ENCODE results near the gene SLC25A19. TPM values are rescaled to one million over a fixed set of nuclear protein-coding genes. Genes with fewer than 3 reads are reported as not detected.
A peak's percentile ranks its signal among the peaks of the same experiment; 100 is the strongest.

The SLC25A19 gene
- total and polyA plus RNA-seq, 2 of the 8 experiments (the other 6 are each of a cell fraction or from before 2014, with no cell fraction given) = 28.6 to 32.6 TPM

DNA sequence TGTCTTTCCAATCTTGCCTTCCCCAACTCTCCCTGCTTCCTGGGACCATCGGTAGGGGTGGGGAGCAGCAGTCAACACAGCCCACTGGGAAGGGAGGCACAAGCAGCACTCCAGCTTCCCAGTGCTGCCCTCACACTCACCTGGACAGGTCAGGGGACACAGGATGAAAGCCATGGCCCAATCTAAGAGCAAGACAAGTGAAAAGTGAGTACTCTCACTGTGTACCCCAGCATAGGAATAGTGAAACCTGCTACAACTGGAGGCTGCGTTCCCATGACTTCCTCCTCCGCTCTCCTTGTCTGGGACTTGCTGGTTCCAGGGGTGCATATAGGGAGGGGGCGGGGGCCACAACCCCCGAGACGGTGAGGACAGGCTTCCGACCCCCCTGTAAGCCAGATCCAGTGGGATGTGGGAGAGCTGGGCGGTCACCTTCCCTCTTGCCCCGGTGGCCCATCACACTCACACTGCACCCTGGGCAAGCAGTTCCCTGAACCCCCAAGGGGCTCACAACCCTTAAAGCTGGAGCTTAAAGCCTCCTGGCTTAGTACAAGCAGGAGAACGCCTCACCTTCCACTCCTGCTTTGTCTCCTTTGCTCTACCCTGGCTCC is 29.5 kb upstream of the SLC25A19 start:
- H3K56ac ChIP-seq (replicated peaks; ENCODE audit: insufficient read length, low read depth, low read length) = no peak overlapping the region
- no peaks in the 10 kb centered on the region for H3K27me3 ChIP-seq (replicated peaks in 1 of 4; ENCODE audit: control insufficient read depth in 3 of 4, extremely low read depth in 1 of 4, insufficient read depth in 3 of 4, low read length in 3 of 4)
- H3K9me3 ChIP-seq (ENCODE audit: insufficient read depth in 2 of 2, low read depth in 1 of 2, low read length in 1 of 2) = no peaks in the 10 kb centered on the region
- no peak overlapping the region; the same call in 1 of the 2 replicates for H3K27ac ChIP-seq (ENCODE audit: low read depth, low read length)
- no peak overlapping the region for H2BK120ac ChIP-seq (replicated peaks; ENCODE audit: low read depth, low read length)
- H4K5ac ChIP-seq (ENCODE audit: insufficient read length, low read depth, low read length) = no peak overlapping the region
- H3K4me1 ChIP-seq (replicated peaks in 1 of 4; ENCODE audit: control insufficient read depth in 3 of 4, insufficient read depth in 4 of 4, low read length in 3 of 4) = peaks cover 0 to 5% (median under 1%) of the 10 kb centered on the region in 4 experiments; a peak in 3 of 7 replicates
- H3K18ac ChIP-seq (ENCODE audit: extremely low read depth, low read length) = no peak overlapping the region
- H3K23me2 ChIP-seq (ENCODE audit: low read depth, low read length) = no peaks in the 10 kb centered on the region
- no peak overlapping the region for H3K4ac ChIP-seq (replicated peaks; ENCODE audit: insufficient read length, low read depth, low read length)
- H2BK20ac ChIP-seq (ENCODE audit: low read length) = no peak overlapping the region
- H2AK5ac ChIP-seq (ENCODE audit: low read depth, low read length) = no peak overlapping the region
- H3K4me3 ChIP-seq (ENCODE audit: extremely low read depth in 1 of 4, insufficient read depth in 2 of 4, low read depth in 3 of 4, low read length in 4 of 4) = no peak overlapping the region
- DNase-seq (ENCODE audit: low read depth in 1 of 2, low spot score in 2 of 2) (no peak), FAIRE-seq (no peak)
- H3K14ac ChIP-seq (ENCODE audit: insufficient read length) = no peak overlapping the region
- peaks cover 7 to 9% of the 10 kb centered on the region in 2 experiments for H4K20me1 ChIP-seq (replicated peaks in 1 of 2; ENCODE audit: control insufficient read depth in 1 of 2, insufficient read depth in 2 of 2, low read length in 2 of 2)
- H2BK5ac ChIP-seq (ENCODE audit: low read depth, low read length) = peak overlapping the region; percentile 48
- H2BK12ac ChIP-seq (ENCODE audit: low read depth, low read length) = no peak overlapping the region
- H2BK15ac ChIP-seq (ENCODE audit: low read length) = no peak overlapping the region
- H3K4me2 ChIP-seq (ENCODE audit: insufficient read depth in 1 of 2, low read depth in 2 of 2, low read length in 2 of 2) = no peak overlapping the region
- H2AFZ ChIP-seq (ENCODE audit: low read length) = no peak overlapping the region
- 93% methylated on average over 10 of the region's 10 CpGs; no CpG with 5 or more reads in 1 of the 2 experiments for WGBS, 2 experiments (ENCODE audit: extremely low coverage in 1 of 2, insufficient coverage in 1 of 2, insufficient read length in 1 of 2, insufficient replicate concordance in 2 of 2, low coverage in 1 of 2, low lambda C conversion rate in 2 of 2, missing lambda C conversion rate in 1 of 2)
- H3K36me3 ChIP-seq (ENCODE audit: control insufficient read depth in 2 of 4, insufficient read depth in 4 of 4, low read length in 3 of 4) = peaks cover 5 to 22% (median 15%) of the 10 kb centered on the region in 4 experiments; a peak in 5 of 8 replicates
- H4K8ac ChIP-seq (ENCODE audit: extremely low read depth, insufficient read depth, low read length) = no peak overlapping the region
- no peaks in the 10 kb centered on the region for H3K79me1 ChIP-seq (ENCODE audit: low read depth, low read length)
- H3K79me2 ChIP-seq (ENCODE audit: control insufficient read depth in 1 of 2, insufficient read depth in 2 of 2, low read length in 2 of 2) = no peaks in the 10 kb centered on the region
- ChIA-PET POLR2A (ENCODE audit: partially characterized antibody) (interaction anchor here (1.5 to 2.1 kb wide), 2 partner anchors 30 to 75 kb away, joined by 3 to 8 read pairs; no protein-coding TSS in a partner anchor), CTCF (ENCODE audit: partially characterized antibody) (interaction anchor here (0.6 to 9.6 kb wide), 7 partner anchors 8 to 314 kb away, joined by 3 to 97 read pairs (median 3); partner anchors contain the start of genes SLC25A19 and SMIM5)
- H3K23ac ChIP-seq (ENCODE audit: insufficient read length) = no peak overlapping the region
- H4K91ac ChIP-seq (replicated peaks; ENCODE audit: insufficient read length, low read length) = no peak overlapping the region
- no peak overlapping the region; a peak in 1 of 7 replicates for H3K9ac ChIP-seq (replicated peaks in 1 of 4; ENCODE audit: extremely low read depth in 1 of 4, low read depth in 3 of 4, low read length in 3 of 4)
- no peak for TF ChIP-seq ZNF274 (IDR thresholded peaks at IDR 0.05; ENCODE audit: borderline replicate concordance, extremely low read depth, low read length)
- TF ChIP-seq USF2 (IDR thresholded peaks at IDR 0.05; ENCODE audit: low read length) = no peak
- TF ChIP-seq CEBPB (IDR thresholded peaks at IDR 0.05; ENCODE audit: low read depth, low read length) = no peak
- no peak for TF ChIP-seq CHD1 (IDR thresholded peaks at IDR 0.05; ENCODE audit: low read depth, low read length)
- no peak for TF ChIP-seq CBX8 (IDR thresholded peaks at IDR 0.05; ENCODE audit: borderline replicate concordance, low read depth, low read length)
- no peak for TF ChIP-seq CREB1 (IDR thresholded peaks at IDR 0.05)
- no peak for TF ChIP-seq TBP (IDR thresholded peaks at IDR 0.05; ENCODE audit: low read depth, low read length)
- TF ChIP-seq, protein P1, sequence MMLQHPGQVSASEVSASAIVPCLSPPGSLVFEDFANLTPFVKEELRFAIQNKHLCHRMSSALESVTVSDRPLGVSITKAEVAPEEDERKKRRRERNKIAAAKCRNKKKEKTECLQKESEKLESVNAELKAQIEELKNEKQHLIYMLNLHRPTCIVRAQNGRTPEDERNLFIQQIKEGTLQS (IDR thresholded peaks at IDR 0.05; ENCODE audit: insufficient read depth, low read depth, low read length) = no peak
- no peak for TF ChIP-seq KDM4A (IDR thresholded peaks at IDR 0.05; ENCODE audit: low read depth, low read length, severe bottlenecking)
- no peak for TF ChIP-seq POU5F1 (IDR thresholded peaks at IDR 0.05; ENCODE audit: low read depth, low read length)
